A549 (cell line): ENCODE data around the gene RBM14. TPM values are rescaled to one million over a fixed set of nuclear protein-coding genes. Genes with fewer than 3 reads are reported as not detected.

Source experiments
- ATAC-seq, 2 experiments: fragments of 200-7000 bp in 1 of 2; fragments of >200 bp in 1 of 2; cut with Nextera tagmentation in 1 of 2; cut with Tn5 transposase in 1 of 2; 3 replicates each; pipeline versions ENCODE4 v1.8.0 to v1.9.1; 2018 to 2020; ENCODE audit warnings: mild to moderate bottlenecking in 1 of 2, moderate library complexity in 1 of 2
- CTCF ChIA-PET: fragments of 300-600 bp; sonication (Branson Sonifier 250); formaldehyde crosslinking; extraction: SDS; loops from one replicate; lab custom pipeline; 2021; ENCODE audit warnings: antibody characterized with exemption, inconsistent platforms; lab: Yijun Ruan, JAX
- POLR2A ChIA-PET: fragments of 350-600 bp; formaldehyde crosslinking; extraction: SDS; loops from one replicate; lab custom pipeline; 2021; ENCODE audit warnings: antibody characterized with exemption, inconsistent platforms; lab: Yijun Ruan, JAX
- DNase-seq, 2 experiments: peaks; one replicate each; pipeline versions ENCODE4 v3.0.0 to v3.0.0-alpha.2; 2011 to 2016; ENCODE audit warnings: low read depth in 1 of 2, low spot score in 1 of 2
- FAIRE-seq: peaks from 2 replicates; lab custom pipeline; 2011; peaks lifted over from hg19 to GRCh38; lab: Jason Lieb, UNC
- H3K27ac ChIP-seq, 2 experiments: fragments of >200 bp; sonication (Bioruptor Twin); formaldehyde crosslinking; 3 replicates each; pipeline ENCODE4 v1.5.1; 2016 to 2017
- H3K4me1 ChIP-seq: fragments of >200 bp; sonication (Bioruptor Twin); formaldehyde crosslinking; 3 replicates; pipeline ENCODE4 v1.6.1; 2016
- H3K4me2 ChIP-seq: fragments of >200 bp; sonication (Bioruptor Twin); formaldehyde crosslinking; 3 replicates; pipeline ENCODE4 v1.6.1; 2016
- H3K4me3 ChIP-seq: fragments of >200 bp; sonication (Bioruptor Twin); formaldehyde crosslinking; 3 replicates; pipeline ENCODE4 v1.5.1; 2016
- H3K9me3 ChIP-seq: fragments of >200 bp; sonication (Bioruptor Twin); formaldehyde crosslinking; 3 replicates; pipeline ENCODE4 v1.6.1; 2016
- BHLHE40 ChIP-seq: IDR thresholded peaks from 2 replicates; pipeline ENCODE4 v1.6.1; 2012; ENCODE audit warnings: low read depth, low read length, inconsistent platforms
- EHF ChIP-seq: fragments of 250-450 bp; sonication (Bioruptor Pico); IDR thresholded peaks from 2 replicates; pipeline ENCODE4 v1.5.0; 2020; ENCODE audit warnings: mild to moderate bottlenecking
- ELK1 ChIP-seq: fragments of 150-350 bp; IDR thresholded peaks from 2 replicates; pipeline ENCODE4 v1.6.1; 2014; ENCODE audit warnings: low read depth, mild to moderate bottlenecking, low read length
- EP300 ChIP-seq, 2 experiments: fragments of >200 bp; sonication (Bioruptor Twin); formaldehyde crosslinking; IDR thresholded peaks; 2 replicates in 1 of 2; 3 replicates in 1 of 2; pipeline ENCODE4 v1.6.1; 2016 to 2017
- FOSB ChIP-seq: fragments of 250-450 bp; sonication (Bioruptor Pico); IDR thresholded peaks from 2 replicates; pipeline ENCODE4 v1.5.0; 2020; ENCODE audit warnings: mild to moderate bottlenecking, moderate library complexity
- FOXS1 ChIP-seq: fragments of 250-450 bp; sonication (Bioruptor Pico); IDR thresholded peaks from 2 replicates; pipeline ENCODE4 v1.5.0; 2020; ENCODE audit warnings: mild to moderate bottlenecking, moderate library complexity
- GATA3 ChIP-seq: IDR thresholded peaks from 2 replicates; pipeline ENCODE4 v1.6.1; 2012; ENCODE audit warnings: borderline replicate concordance
- HEYL ChIP-seq: fragments of 250-450 bp; sonication (Bioruptor Pico); IDR thresholded peaks from 2 replicates; pipeline ENCODE4 v1.8.0; 2021; ENCODE audit warnings: mild to moderate bottlenecking, moderate library complexity
- HOXB13 ChIP-seq: fragments of 250-450 bp; sonication (Bioruptor Pico); IDR thresholded peaks from 2 replicates; pipeline ENCODE4 v1.5.0; 2020; ENCODE audit warnings: low read depth, mild to moderate bottlenecking, moderate library complexity
- HOXB5 ChIP-seq: fragments of 250-450 bp; sonication (Bioruptor Pico); IDR thresholded peaks from 2 replicates; pipeline ENCODE4 v1.5.0; 2020; ENCODE audit warnings: mild to moderate bottlenecking, moderate library complexity
- JUNB ChIP-seq: fragments of >200 bp; sonication (Bioruptor Twin); formaldehyde crosslinking; IDR thresholded peaks from 2 replicates; pipeline ENCODE4 v1.6.1; 2016
- KDM5A ChIP-seq: fragments of 200-600 bp; sonication (generic); IDR thresholded peaks from 2 replicates; pipeline ENCODE4 v1.6.1; 2016; ENCODE audit warnings: antibody characterized with exemption, mild to moderate bottlenecking
- MYC ChIP-seq: IDR thresholded peaks from 2 replicates; pipeline ENCODE4 v1.6.1; 2012; ENCODE audit warnings: mild to moderate bottlenecking, inconsistent platforms, low read length, improper control_type of control experiment, borderline replicate concordance
- NPAS2 ChIP-seq: fragments of 250-450 bp; sonication (Bioruptor Pico); IDR thresholded peaks from 2 replicates; pipeline ENCODE4 v1.8.0; 2022; ENCODE audit warnings: mild to moderate bottlenecking, moderate library complexity, borderline replicate concordance
- NR3C1 ChIP-seq: fragments of >200 bp; sonication (Bioruptor Twin); formaldehyde crosslinking; IDR thresholded peaks from 3 replicates; pipeline ENCODE4 v1.6.1; 2017
- PBX3 ChIP-seq: IDR thresholded peaks from 2 replicates; pipeline ENCODE4 v1.6.1; 2012
- POLR2A ChIP-seq: IDR thresholded peaks from 2 replicates; pipeline ENCODE4 v1.6.1; 2012; ENCODE audit warnings: mild to moderate bottlenecking, low read length
- RCOR1 ChIP-seq: fragments of 150-350 bp; IDR thresholded peaks from 2 replicates; pipeline ENCODE4 v1.6.1; 2014; ENCODE audit warnings: antibody characterized with exemption, low read length, low read depth
- TFCP2L1 ChIP-seq: fragments of 250-450 bp; sonication (Bioruptor Pico); IDR thresholded peaks from 2 replicates; pipeline ENCODE4 v1.5.0; 2021; ENCODE audit warnings: mild to moderate bottlenecking
- ZNF302 ChIP-seq: fragments of 250-450 bp; sonication (Bioruptor Pico); IDR thresholded peaks from 2 replicates; pipeline ENCODE4 v1.9.0; 2021; ENCODE audit warnings: inconsistent platforms, mild to moderate bottlenecking, moderate library complexity
- ZSCAN20 ChIP-seq: fragments of 250-450 bp; sonication (Bioruptor Pico); IDR thresholded peaks from 2 replicates; pipeline ENCODE4 v1.8.0; 2022; ENCODE audit warnings: mild to moderate bottlenecking, moderate library complexity
- WGBS: methylation state at CpG from one replicate; pipeline ENCODE4 v1.1.6; 2017; ENCODE audit errors: missing lambda C conversion rate; 5-methylcytosine and 5-hydroxymethylcytosine counted together
- polyA plus RNA-seq, 4 experiments: library from polyadenylated mRNA; depleted of rRNA in 3 of 4; stranded (reverse); fragments of >200 nt; fragmentation: RNase III in 1 of 4; extraction: RNeasy Plus Mini Kit Qiagen cat#74134 plus additional on column Dnase treatment in 1 of 4; gene quantifications; 2 replicates in 3 of 4; 3 replicates in 1 of 4; pipeline ENCODE4 v1.2.3, GENCODE V29; 2011 to 2017

RBM14 gene
- polyA plus RNA-seq, 2 of the 4 experiments (the other 2 are of a cell fraction), result 33.0 to 103 TPM

DNA sequence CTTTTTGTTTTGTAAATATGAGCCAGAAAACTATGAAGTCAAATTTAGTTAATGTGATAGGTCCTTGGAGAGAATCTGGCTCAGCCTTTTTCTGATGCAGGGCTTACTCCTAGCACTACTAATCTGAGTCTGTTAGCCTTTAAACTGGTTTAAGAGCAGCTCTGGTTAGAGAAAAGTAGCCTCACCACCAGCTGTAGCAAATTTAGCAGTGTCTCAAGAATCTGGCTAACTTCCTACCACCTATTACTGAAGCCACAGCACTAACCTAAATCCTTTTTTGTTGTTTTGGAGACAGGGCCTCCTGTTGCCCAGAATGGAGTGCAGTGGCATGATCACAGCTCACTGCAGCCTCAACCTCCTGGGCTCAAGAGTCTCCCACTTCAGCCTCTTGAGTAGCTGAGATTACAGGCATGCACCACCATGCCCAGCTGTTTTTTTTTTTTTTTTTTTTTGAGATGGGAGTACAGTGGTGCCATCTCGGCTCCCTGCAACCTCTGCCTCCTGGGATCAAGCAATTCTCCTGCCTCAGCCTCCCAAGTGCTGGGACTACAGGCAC lies 47.4 kb downstream of the RBM14 start:
- ATAC-seq, result no peak
- WGBS, result 92% methylated on average over 1 of the region's 1 CpG
- no peak for DNase-seq
- no peak overlapping the region for H3K4me3 ChIP-seq
- CTCF ChIA-PET, result interaction anchor here (0.6 to 3.5 kb wide), 8 partner anchors 8 to 103 kb away, joined by 3 to 17 read pairs (median 4); partner anchors contain the start of genes CCDC87, CCS and RBM4B
- no peak overlapping the region for H3K4me2 ChIP-seq
- H3K9me3 ChIP-seq, result no peaks in the 10 kb centered on the region
- H3K27ac ChIP-seq, result no peak overlapping the region
- no peaks in the 10 kb centered on the region for H3K4me1 ChIP-seq
- FAIRE-seq, result no peak
- TF ChIP-seq BHLHE40, result no peak
- POLR2A ChIA-PET, result interaction anchor here (1.3 to 4.8 kb wide), 2 partner anchors 14 to 48 kb away, joined by 6 to 22 read pairs; partner anchors contain the start of genes RBM14 and RBM4B

DNA sequence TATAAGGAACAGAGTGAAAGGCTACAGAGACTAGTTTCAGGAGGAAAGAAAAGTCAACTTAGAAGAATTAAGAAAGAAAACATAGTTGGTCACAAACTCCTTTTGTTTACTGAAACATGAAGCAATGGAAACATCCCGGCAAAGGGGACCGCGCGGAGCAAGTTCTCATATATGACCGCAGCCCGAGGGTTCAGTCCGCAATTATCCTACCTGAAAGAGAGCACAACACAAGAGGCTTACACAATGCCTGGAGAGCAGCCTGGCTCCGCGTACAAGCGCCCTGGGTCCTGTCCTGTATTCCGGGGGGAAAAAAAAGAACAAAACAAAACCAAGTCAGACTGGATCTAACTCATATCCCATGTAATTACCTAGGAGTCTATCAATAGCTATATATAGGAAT lies 48.9 kb downstream of the RBM14 start:
- DNase-seq, result no peak
- FAIRE-seq, result no peak
- no peak overlapping the region for H3K4me3 ChIP-seq
- POLR2A ChIA-PET, result interaction anchor here (4.8 kb wide), 1 partner anchor 13 kb away, joined by 22 read pairs; the partner anchor contains the start of gene RBM4B
- no peak for TF ChIP-seq HOXB5 (CRISPR knock-in tag)
- TF ChIP-seq NPAS2 (CRISPR knock-in tag), result no peak
- no peak for TF ChIP-seq NR3C1
- no peak for TF ChIP-seq HEYL (CRISPR knock-in tag)
- no peak for TF ChIP-seq ZNF302 (CRISPR knock-in tag)
- TF ChIP-seq FOSB, result no peak
- TF ChIP-seq PBX3, result no peak
- TF ChIP-seq FOXS1 (CRISPR knock-in tag), result no peak
- TF ChIP-seq GATA3, result no peak
- CTCF ChIA-PET, result interaction anchor here (0.9 to 3.5 kb wide), 4 partner anchors 9 to 86 kb away, joined by 3 to 17 read pairs (median 4); partner anchors contain the start of gene RBM4B
- H3K9me3 ChIP-seq, result no peaks in the 10 kb centered on the region
- 92% methylated on average over 11 of the region's 11 CpGs for WGBS
- no peak overlapping the region for H3K27ac ChIP-seq
- no peak overlapping the region for H3K4me2 ChIP-seq
- no peaks in the 10 kb centered on the region for H3K4me1 ChIP-seq
- no peak for ATAC-seq

- CTCF ChIA-PET, result interaction anchor here (1.0 kb wide), 1 partner anchor 17 kb away, joined by 3 read pairs; no protein-coding TSS in a partner anchor
- ATAC-seq, result no peak; a peak in 1 of 6 replicates
- DNase-seq, result no peak
- no peak overlapping the region for H3K4me3 ChIP-seq
- FAIRE-seq, result no peak
- TF ChIP-seq MYC (no peak), NPAS2 (CRISPR knock-in tag) (no peak), EHF (no peak), HEYL (CRISPR knock-in tag) (no peak), ELK1 (no peak), TFCP2L1 (CRISPR knock-in tag) (no peak), JUNB (no peak), KDM5A (no peak), RCOR1 (no peak), ZSCAN20 (CRISPR knock-in tag) (no peak), HOXB13 (no peak), POLR2A (no peak), EP300 (IDR thresholded peaks at IDR 0.05) (no peak)
- no peak overlapping the region for H3K27ac ChIP-seq
- H3K4me1 ChIP-seq, result peaks cover 12% of the 10 kb centered on the region; the same call in 1 of the 3 replicates
- POLR2A ChIA-PET, result no interaction called here
- no peak overlapping the region for H3K4me2 ChIP-seq
- WGBS, result 92% methylated on average over 5 of the region's 5 CpGs
- no peaks in the 10 kb centered on the region for H3K9me3 ChIP-seq
Measured at GRCh38 chr11:66670816-66671215, 54.4 kb downstream of the RBM14 start.
